ENCODE measurements around the gene CNDP1. TPM values are rescaled to one million over a fixed set of nuclear protein-coding genes. Genes with fewer than 3 reads are reported as not detected.

CNDP1 gene
- total and polyA plus RNA-seq, 4 donors = 0.09 to 21.1 (median 5.8) TPM

- Histone ChIP-seq H3K4me3 (ENCODE audit: low read depth in 1 of 3, low read length in 3 of 3) (no peak overlapping the region), H3K9ac (ENCODE audit: low read depth in 1 of 2, low read length in 2 of 2) (no peak overlapping the region), H3K9me3 (ENCODE audit: control insufficient read depth in 4 of 4, low read length in 3 of 4) (peaks cover 0 to 2% (median 0%) of the 10 kb centered on the region in 4 donors), H3K4me1 (ENCODE audit: control insufficient read depth in 4 of 4, insufficient read depth in 4 of 4, low read length in 3 of 4) (peaks cover 3 to 19% (median 18%) of the 10 kb centered on the region in 4 donors), H3K36me3 (ENCODE audit: control insufficient read depth in 4 of 4, insufficient read depth in 3 of 4, low read depth in 1 of 4, low read length in 3 of 4) (no peaks in the 10 kb centered on the region), H3K27ac (ENCODE audit: low read depth in 1 of 2, low read length in 2 of 2) (no peak overlapping the region), H3K27me3 (ENCODE audit: control insufficient read depth in 4 of 4, insufficient read depth in 4 of 4, low read length in 3 of 4) (no peaks in the 10 kb centered on the region)
- no peak for TF ChIP-seq MAX (IDR thresholded peaks at IDR 0.05)
- WGBS = 96% methylated on average over 7 of the region's 7 CpGs
- no peak for DNase-seq (ENCODE audit: low spot score)
These were observed 13.6 kb downstream of the CNDP1 start for GRCh38 chr18:74547860-74548259.

GRCh38 chr18:74549591-74550104 lies 15.3 kb downstream of the CNDP1 start:
- Histone ChIP-seq H3K4me3 (ENCODE audit: low read depth in 1 of 3, low read length in 3 of 3) (no peak overlapping the region), H3K9ac (ENCODE audit: low read depth in 1 of 2, low read length in 2 of 2) (no peak overlapping the region), H3K27me3 (ENCODE audit: control insufficient read depth in 4 of 4, insufficient read depth in 4 of 4, low read length in 3 of 4) (no peaks in the 10 kb centered on the region), H3K9me3 (ENCODE audit: control insufficient read depth in 4 of 4, low read length in 3 of 4) (peaks cover 0 to 2% (median 0%) of the 10 kb centered on the region in 4 donors), H3K36me3 (ENCODE audit: control insufficient read depth in 4 of 4, insufficient read depth in 3 of 4, low read depth in 1 of 4, low read length in 3 of 4) (no peaks in the 10 kb centered on the region), H3K4me1 (ENCODE audit: control insufficient read depth in 4 of 4, insufficient read depth in 4 of 4, low read length in 3 of 4) (peaks cover 0 to 19% (median 17%) of the 10 kb centered on the region in 4 donors), H3K27ac (ENCODE audit: low read depth in 1 of 2, low read length in 2 of 2) (peak overlapping the region in 1 of 2 donors; percentile 87)
- 51% methylated on average over 1 of the region's 1 CpG for WGBS
- no peak for DNase-seq (ENCODE audit: low spot score)
- TF ChIP-seq YY1 (IDR thresholded peaks at IDR 0.05) (no peak), HNF4A (conservative IDR thresholded peaks at IDR 0.05) (peak in 1 of 2 donors; percentile 33)

GRCh38 chr18:74550886-74551285 lies 16.6 kb downstream of the CNDP1 start:
- WGBS = 32% methylated on average over 6 of the region's 6 CpGs
- Histone ChIP-seq H3K36me3 (ENCODE audit: control insufficient read depth in 4 of 4, insufficient read depth in 3 of 4, low read depth in 1 of 4, low read length in 3 of 4) (no peaks in the 10 kb centered on the region), H3K4me3 (ENCODE audit: low read depth in 1 of 3, low read length in 3 of 3) (no peak overlapping the region), H3K9me3 (ENCODE audit: control insufficient read depth in 4 of 4, low read length in 3 of 4) (peaks cover 0 to 2% (median 0%) of the 10 kb centered on the region in 4 donors), H3K27ac (ENCODE audit: low read depth in 1 of 2, low read length in 2 of 2) (peak overlapping the region; percentile 65 to 87), H3K9ac (ENCODE audit: low read depth in 1 of 2, low read length in 2 of 2) (peak overlapping the region in 1 of 2 donors; percentile 38), H3K27me3 (ENCODE audit: control insufficient read depth in 4 of 4, insufficient read depth in 4 of 4, low read length in 3 of 4) (no peaks in the 10 kb centered on the region), H3K4me1 (ENCODE audit: control insufficient read depth in 4 of 4, insufficient read depth in 4 of 4, low read length in 3 of 4) (peaks cover 0 to 19% (median 17%) of the 10 kb centered on the region in 4 donors)
- TF ChIP-seq HNF4A (conservative IDR thresholded peaks at IDR 0.05) (peak; percentile 11 to 62), GABPA (IDR thresholded peaks at IDR 0.05 in 1 of 2, conservative IDR thresholded peaks at IDR 0.05 in 1 of 2) (peak in 1 of 2 donors; percentile 39), FOXA2 (IDR thresholded peaks at IDR 0.05) (peak; percentile 25), NR2F2 (IDR thresholded peaks at IDR 0.05) (no peak), SP1 (IDR thresholded peaks at IDR 0.05) (peak; percentile 13), YY1 (IDR thresholded peaks at IDR 0.05) (peak; percentile 67), FOXA1 (IDR thresholded peaks at IDR 0.05) (peak; percentile 16), REST (IDR thresholded peaks at IDR 0.05) (peak; percentile 36), ZBTB33 (IDR thresholded peaks at IDR 0.05) (no peak), RAD21 (IDR thresholded peaks at IDR 0.05) (peak in 1 of 2 donors; percentile 5), RXRA (IDR thresholded peaks at IDR 0.05) (peak in 1 of 2 donors; percentile 72), HNF4G (IDR thresholded peaks at IDR 0.05) (no peak), MAX (IDR thresholded peaks at IDR 0.05) (peak; percentile 47)
- no peak for DNase-seq (ENCODE audit: low spot score)
